NCI-H69 (cell line): Measurements from ENCODE around the gene ICOSLG.
"Not testable (repeated sequence)": the region's sequence is repeated elsewhere in the genome, so short reads cannot be mapped to it uniquely, and the experiment has no call there.

ENCODE experiments used
- DNase-seq: peaks from one replicate; lab custom pipeline; 2025; lab: John Stamatoyannopoulos, UW

Gene ICOSLG

GRCh38 chr21:44225605-44226004 is 15.1 kb downstream of the ICOSLG start:
- not testable (repeated sequence) for DNase-seq

- not testable (repeated sequence) for DNase-seq
Observed at GRCh38 chr21:44223334-44223733, 17.4 kb downstream of the ICOSLG start.

- DNase-seq: not testable (repeated sequence)
Observed at GRCh38 chr21:44220674-44221073, 20.1 kb downstream of the ICOSLG start.

- not testable (repeated sequence) for DNase-seq
Observed at GRCh38 chr21:44218461-44218860, 22.3 kb downstream of the ICOSLG start.

- not testable (repeated sequence) for DNase-seq
Observed at GRCh38 chr21:44211978-44212377, 28.8 kb downstream of the ICOSLG start.

GRCh38 chr21:44211574-44211973 is 29.2 kb downstream of the ICOSLG start:
- DNase-seq: not testable (repeated sequence)

- not testable (repeated sequence) for DNase-seq
Observed at GRCh38 chr21:44207860-44208646, 32.7 kb downstream of the ICOSLG start.

- not testable (repeated sequence) for DNase-seq
Observed at GRCh38 chr21:44206698-44207676, 33.8 kb downstream of the ICOSLG start.

- not testable (repeated sequence) for DNase-seq
Observed at GRCh38 chr21:44206187-44206586, 34.6 kb downstream of the ICOSLG start.

- not testable (repeated sequence) for DNase-seq
Observed at GRCh38 chr21:44202590-44203299, 38.0 kb downstream of the ICOSLG start.

GRCh38 chr21:44199997-44200396 is 40.7 kb downstream of the ICOSLG start:
- not testable (repeated sequence) for DNase-seq

- peak; percentile 54 for DNase-seq
Observed at GRCh38 chr21:44199448-44199847, 41.3 kb downstream of the ICOSLG start.

GRCh38 chr21:44197156-44197516 is 43.6 kb downstream of the ICOSLG start:
- not testable (repeated sequence) for DNase-seq

- DNase-seq: not testable (repeated sequence)
Observed at GRCh38 chr21:44196212-44197155, 44.3 kb downstream of the ICOSLG start.

- not testable (repeated sequence) for DNase-seq
Observed at GRCh38 chr21:44194888-44195287, 45.9 kb downstream of the ICOSLG start.

GRCh38 chr21:44194451-44194850 is 46.3 kb downstream of the ICOSLG start:
- DNase-seq: not testable (repeated sequence)

GRCh38 chr21:44193108-44193507 is 47.6 kb downstream of the ICOSLG start:
- not testable (repeated sequence) for DNase-seq

GRCh38 chr21:44190349-44191271 is 50.1 kb downstream of the ICOSLG start:
- not testable (repeated sequence) for DNase-seq

GRCh38 chr21:44184862-44185261 is 55.9 kb downstream of the ICOSLG start:
- DNase-seq: not testable (repeated sequence)

GRCh38 chr21:44182202-44182601 is 58.5 kb downstream of the ICOSLG start:
- not testable (repeated sequence) for DNase-seq
